AG04449 (cell line): ENCODE measurements around the gene IDH1.

Experiments
- CTCF ChIA-PET: fragments of 350-600 bp; formaldehyde crosslinking; extraction: SDS; loops from one replicate; lab custom pipeline; 2021; ENCODE audit warnings: antibody characterized with exemption; lab: Yijun Ruan, JAX
- POLR2A ChIA-PET: fragments of 400-600, 350-600 bp; formaldehyde crosslinking; extraction: SDS; loops from one replicate; lab custom pipeline; 2020; ENCODE audit warnings: antibody characterized with exemption, inconsistent platforms; lab: Yijun Ruan, JAX
- DNase-seq: peaks from one replicate; pipeline ENCODE4 v3.0.0-alpha.2; 2010; ENCODE audit warnings: low read depth, low spot score
- H3K4me3 ChIP-seq: 2 replicates; pipeline ENCODE4 v1.5.1; 2011; ENCODE audit warnings: low read depth, mild to moderate bottlenecking, control low read depth, low read length
- TF ChIP-seq, protein P1 (sequence below): IDR thresholded peaks from one replicate; pipeline ENCODE4 v1.5.1; 2011; ENCODE audit warnings: mild to moderate bottlenecking, moderate library complexity, low read length, control low read depth, inconsistent platforms; ENCODE audit not compliant: insufficient read depth; ENCODE audit errors: missing control alignments

The IDH1 gene

DNA sequence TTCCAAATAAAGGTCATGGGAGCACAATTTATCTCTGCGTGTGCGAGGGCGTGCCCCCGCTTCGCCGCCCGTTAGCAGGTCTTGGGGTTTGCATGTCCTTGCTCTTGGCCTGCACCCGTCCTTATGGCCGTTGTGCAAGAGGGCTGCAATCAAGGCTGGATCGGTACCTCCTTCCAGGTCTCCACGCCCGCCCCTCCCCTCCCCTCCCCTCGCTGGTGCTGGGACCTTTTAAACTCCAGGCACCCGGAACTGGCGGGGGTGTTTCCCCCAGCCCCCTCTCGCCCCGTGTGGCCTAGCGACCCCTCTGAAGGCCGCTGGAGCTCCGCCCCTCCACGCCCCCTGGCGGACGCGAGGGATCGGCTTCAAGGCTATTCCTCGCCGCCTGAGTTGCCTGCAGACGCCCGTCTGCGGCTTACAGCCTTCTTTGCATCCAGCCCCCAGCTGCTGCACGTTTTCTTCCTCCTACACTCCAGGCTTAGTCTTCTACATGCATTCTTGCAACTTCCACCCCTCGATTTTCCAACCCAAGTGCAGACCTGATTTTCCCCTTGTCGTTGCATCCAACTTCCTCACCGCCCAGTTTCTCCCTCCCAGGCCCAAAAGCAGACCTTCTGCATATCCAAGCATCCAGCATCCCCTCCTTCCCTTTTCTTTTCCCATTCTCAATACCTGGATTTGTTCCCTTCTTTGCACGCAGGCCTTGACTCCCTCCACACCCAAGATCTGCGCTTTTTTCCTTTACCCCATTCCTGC is 577 bp downstream of the IDH1 start:
- peak overlapping the region; percentile 89 for H3K4me3 ChIP-seq
- POLR2A ChIA-PET, result interaction anchor here (3.3 kb wide), 1 partner anchor 12 kb away, joined by 14 read pairs; the partner anchor contains the start of gene PIKFYVE
- CTCF ChIA-PET, result interaction anchor here (0.6 to 5.6 kb wide), 15 partner anchors 13 to 509 kb away, joined by 3 to 96 read pairs (median 3); partner anchors contain the start of gene PIKFYVE
- no peak for DNase-seq
- TF ChIP-seq, protein P1, sequence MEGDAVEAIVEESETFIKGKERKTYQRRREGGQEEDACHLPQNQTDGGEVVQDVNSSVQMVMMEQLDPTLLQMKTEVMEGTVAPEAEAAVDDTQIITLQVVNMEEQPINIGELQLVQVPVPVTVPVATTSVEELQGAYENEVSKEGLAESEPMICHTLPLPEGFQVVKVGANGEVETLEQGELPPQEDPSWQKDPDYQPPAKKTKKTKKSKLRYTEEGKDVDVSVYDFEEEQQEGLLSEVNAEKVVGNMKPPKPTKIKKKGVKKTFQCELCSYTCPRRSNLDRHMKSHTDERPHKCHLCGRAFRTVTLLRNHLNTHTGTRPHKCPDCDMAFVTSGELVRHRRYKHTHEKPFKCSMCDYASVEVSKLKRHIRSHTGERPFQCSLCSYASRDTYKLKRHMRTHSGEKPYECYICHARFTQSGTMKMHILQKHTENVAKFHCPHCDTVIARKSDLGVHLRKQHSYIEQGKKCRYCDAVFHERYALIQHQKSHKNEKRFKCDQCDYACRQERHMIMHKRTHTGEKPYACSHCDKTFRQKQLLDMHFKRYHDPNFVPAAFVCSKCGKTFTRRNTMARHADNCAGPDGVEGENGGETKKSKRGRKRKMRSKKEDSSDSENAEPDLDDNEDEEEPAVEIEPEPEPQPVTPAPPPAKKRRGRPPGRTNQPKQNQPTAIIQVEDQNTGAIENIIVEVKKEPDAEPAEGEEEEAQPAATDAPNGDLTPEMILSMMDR, result peak; percentile 93

DNA sequence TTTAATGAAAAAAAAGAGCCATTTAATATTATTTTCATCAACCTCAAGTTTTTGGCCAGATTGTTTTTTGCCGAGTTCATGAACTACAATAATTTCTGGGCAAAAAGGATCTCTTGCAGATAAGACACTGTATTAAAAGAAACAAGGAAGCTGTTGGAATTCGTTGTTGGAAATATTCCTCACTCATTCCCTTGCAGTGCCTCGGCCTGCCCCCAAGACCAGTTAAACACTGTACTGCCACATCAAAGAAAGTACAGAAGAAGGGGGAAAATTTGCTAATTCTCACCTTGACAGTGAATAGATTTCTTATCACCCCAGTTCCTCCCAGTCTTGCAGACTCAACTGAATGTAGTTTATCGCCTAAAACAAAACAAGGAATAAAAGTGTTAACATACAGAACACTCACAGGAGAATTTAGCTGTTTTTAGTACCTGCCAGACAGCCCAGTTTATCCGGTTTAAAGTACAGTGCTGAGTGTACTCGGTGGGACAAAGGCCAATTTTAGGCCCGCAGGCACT is 1.2 kb downstream of the IDH1 start:
- TF ChIP-seq, protein P1, result no peak
- DNase-seq, result no peak
- CTCF ChIA-PET, result interaction anchor here (0.7 to 5.6 kb wide), 12 partner anchors 12 to 508 kb away, joined by 3 to 96 read pairs (median 6); partner anchors contain the start of gene PIKFYVE
- POLR2A ChIA-PET, result interaction anchor here (3.3 kb wide), 1 partner anchor 12 kb away, joined by 14 read pairs; the partner anchor contains the start of gene PIKFYVE
- peak overlapping the region; percentile 89 for H3K4me3 ChIP-seq

DNA sequence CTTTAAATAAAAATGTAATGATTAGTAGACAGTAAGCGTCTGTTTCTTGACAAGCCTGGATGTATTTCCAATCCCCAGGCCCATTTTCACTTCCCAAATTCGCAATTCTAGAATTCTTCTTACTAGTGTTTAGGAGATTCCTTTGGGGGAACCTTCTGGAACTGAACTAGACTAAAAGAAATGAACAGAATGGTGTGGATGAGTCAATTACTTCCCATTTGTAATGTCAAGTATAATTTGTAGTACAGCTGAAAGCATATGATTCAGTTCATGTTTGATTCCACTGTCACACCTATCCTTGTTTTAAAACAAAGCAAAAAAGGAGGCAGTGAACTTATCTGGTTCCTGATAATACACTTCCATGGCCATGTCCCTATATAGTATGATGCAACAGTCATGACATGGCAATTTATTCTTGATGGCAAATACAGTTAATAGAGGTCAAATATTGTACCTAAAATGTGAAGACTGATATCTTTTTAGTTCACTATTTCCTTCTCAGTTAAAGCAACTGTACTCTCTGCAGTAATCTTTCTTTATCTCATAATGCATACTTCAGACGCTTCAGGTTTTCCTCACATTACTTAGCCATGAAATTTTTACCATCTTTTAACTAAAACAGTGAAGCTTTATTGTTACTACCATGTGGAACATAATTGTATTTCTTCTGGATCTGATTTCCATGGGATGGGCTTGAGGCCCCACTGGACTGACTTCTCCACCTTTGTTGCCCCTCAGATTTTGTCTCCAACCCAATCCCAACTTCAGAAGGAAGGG is 2.0 kb downstream of the IDH1 start:
- CTCF ChIA-PET, result interaction anchor here (0.7 to 5.6 kb wide), 10 partner anchors 11 to 507 kb away, joined by 3 to 96 read pairs (median 6); partner anchors contain the start of gene PIKFYVE

DNA sequence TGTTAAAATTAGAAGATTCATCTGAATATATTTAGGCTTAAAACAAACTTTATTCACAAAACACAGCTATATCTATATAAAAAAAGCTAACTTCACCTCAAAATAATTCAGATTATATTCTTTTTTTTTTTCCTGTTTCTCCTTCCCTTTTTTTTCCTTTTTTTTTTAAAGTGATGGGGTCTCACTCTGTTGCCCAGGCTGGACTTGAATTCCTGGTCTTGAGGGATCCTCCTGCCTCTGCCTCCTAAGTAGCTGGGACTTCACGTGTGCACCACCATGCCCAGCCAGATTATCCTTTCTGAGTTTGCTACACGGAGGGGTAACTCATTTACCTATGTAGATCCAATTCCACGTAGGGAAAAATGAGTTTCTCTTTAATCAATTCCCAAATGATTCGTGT is 3.8 kb downstream of the IDH1 start:
- no peak overlapping the region for H3K4me3 ChIP-seq
- ChIA-PET POLR2A (no interaction called here), CTCF (no interaction called here)
- DNase-seq, result no peak
- TF ChIP-seq, protein P1, result no peak

More for the DNA sequence above, 2.0 kb downstream of the IDH1 start:
- H3K4me3 ChIP-seq, result peak overlapping the region; percentile 20; the same call in 1 of the 2 replicates
- TF ChIP-seq, protein P1, result no peak
- DNase-seq, result no peak
- POLR2A ChIA-PET, result interaction anchor here (3.3 kb wide), 1 partner anchor 13 kb away, joined by 14 read pairs; the partner anchor contains the start of gene PIKFYVE

DNA sequence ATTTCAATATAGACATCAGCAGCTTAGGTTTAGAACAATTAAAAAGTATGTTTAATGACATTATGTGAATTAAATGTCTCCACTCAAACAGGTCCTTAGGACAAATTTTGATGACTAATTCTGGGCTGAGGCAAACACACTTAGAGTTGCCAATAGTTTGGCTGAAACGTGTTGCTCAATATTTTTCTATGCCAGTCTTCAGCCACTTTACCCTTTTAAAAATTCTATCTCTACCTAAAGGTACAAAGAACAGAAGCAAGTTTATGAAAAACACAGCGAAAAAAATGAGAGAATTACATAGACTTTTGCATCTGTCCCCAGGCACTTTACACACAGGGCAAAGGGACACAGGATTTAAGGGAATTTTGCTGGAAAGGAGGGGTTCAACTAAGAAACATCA is 4.5 kb downstream of the IDH1 start:
- DNase-seq, result no peak
- CTCF ChIA-PET, result no interaction called here
- POLR2A ChIA-PET, result no interaction called here
- TF ChIP-seq, protein P1, result no peak
- H3K4me3 ChIP-seq, result no peak overlapping the region
